Activated naive CD8-positive, alpha-beta T cell treated with anti-CD3 and anti-CD28 coated beads for 36 hours (primary cell): ENCODE results near the gene SMG6. TPM values are rescaled to one million over a fixed set of nuclear protein-coding genes. Genes with fewer than 3 reads are reported as not detected.

Experiments used
- DNase-seq: peaks from one replicate; pipeline ENCODE4 v3.0.0; 2021
- H3K27ac Mint-ChIP-seq: one replicate; pipeline ENCODE4 v1.8.0; 2022; ENCODE audit warnings: mild to moderate bottlenecking, moderate library complexity, mixed read lengths
- H3K27me3 Mint-ChIP-seq: one replicate; pipeline ENCODE4 v1.8.0; 2022; ENCODE audit warnings: mild to moderate bottlenecking, mixed read lengths
- H3K36me3 Mint-ChIP-seq: one replicate; pipeline ENCODE4 v1.8.0; 2021; ENCODE audit warnings: mild to moderate bottlenecking, mixed read lengths
- H3K4me1 Mint-ChIP-seq: one replicate; pipeline ENCODE4 v1.8.0; 2021; ENCODE audit warnings: mixed read lengths
- H3K4me3 Mint-ChIP-seq: one replicate; pipeline ENCODE4 v1.8.0; 2022; ENCODE audit warnings: mild to moderate bottlenecking, moderate library complexity, mixed read lengths
- H3K9me3 Mint-ChIP-seq: one replicate; pipeline ENCODE4 v1.8.0; 2022; ENCODE audit warnings: mixed read lengths
- total RNA-seq, 2 experiments: library from RNA; stranded (reverse); gene quantifications; one replicate each; pipeline ENCODE4 v1.2.3, GENCODE V29; 2021

SMG6 gene
- total RNA-seq: 10 to 100 TPM; 48.7 to 51.8 TPM

- Mint-ChIP-seq H3K27ac (peak within 1 kb of the TSS; percentile 76), H3K4me1 (peaks cover 25% of the 10 kb centered on the region), H3K9me3 (no peaks in the 10 kb centered on the region), H3K4me3 (peak within 1 kb of the TSS; percentile 88), H3K36me3 (peaks cover 26% of the 10 kb centered on the region), H3K27me3 (no peaks in the 10 kb centered on the region)
- DNase-seq: peak; percentile 95
Measured at GRCh38 chr17:2303204-2304188, at the start of gene SMG6, which contains the start of gene SRR. TSS of gene SMG6 (minus strand) at chr17:2303785. CDS start at chr17:2303720, 65 bp downstream. TSS of gene SRR (plus strand) at chr17:2303950. CDS start at chr17:2315561, 11,611 bp downstream.

- no peaks in the 10 kb centered on the region for H3K27me3 Mint-ChIP-seq
- H3K27ac Mint-ChIP-seq: no peak overlapping the region
- no peak overlapping the region for H3K4me3 Mint-ChIP-seq
- peaks cover 18% of the 10 kb centered on the region for H3K4me1 Mint-ChIP-seq
- no peaks in the 10 kb centered on the region for H3K36me3 Mint-ChIP-seq
- DNase-seq: no peak
- no peaks in the 10 kb centered on the region for H3K9me3 Mint-ChIP-seq
Measured at GRCh38 chr17:2351269-2351668, 47.7 kb upstream of the SMG6 start.

- H3K36me3 Mint-ChIP-seq: peaks cover 4% of the 10 kb centered on the region
- H3K4me1 Mint-ChIP-seq: peaks cover 16% of the 10 kb centered on the region
- H3K4me3 Mint-ChIP-seq: no peak overlapping the region
- H3K9me3 Mint-ChIP-seq: no peaks in the 10 kb centered on the region
- DNase-seq: no peak
- no peaks in the 10 kb centered on the region for H3K27me3 Mint-ChIP-seq
- H3K27ac Mint-ChIP-seq: no peak overlapping the region
Measured at GRCh38 chr17:2347805-2348685, 44.5 kb upstream of the SMG6 start.

- H3K36me3 Mint-ChIP-seq: peaks cover 14% of the 10 kb centered on the region
- DNase-seq: no peak
- peaks cover 21% of the 10 kb centered on the region for H3K4me1 Mint-ChIP-seq
- H3K27ac Mint-ChIP-seq: no peak overlapping the region
- no peaks in the 10 kb centered on the region for H3K9me3 Mint-ChIP-seq
- no peaks in the 10 kb centered on the region for H3K27me3 Mint-ChIP-seq
- no peak overlapping the region for H3K4me3 Mint-ChIP-seq
Measured at GRCh38 chr17:2346475-2346874, 42.9 kb upstream of the SMG6 start.

- H3K4me1 Mint-ChIP-seq: peaks cover 26% of the 10 kb centered on the region
- no peak overlapping the region for H3K4me3 Mint-ChIP-seq
- peaks cover 14% of the 10 kb centered on the region for H3K36me3 Mint-ChIP-seq
- no peak for DNase-seq
- no peaks in the 10 kb centered on the region for H3K27me3 Mint-ChIP-seq
- H3K9me3 Mint-ChIP-seq: no peaks in the 10 kb centered on the region
- H3K27ac Mint-ChIP-seq: no peak overlapping the region
Measured at GRCh38 chr17:2344528-2344927, 40.9 kb upstream of the SMG6 start.

- no peaks in the 10 kb centered on the region for H3K27me3 Mint-ChIP-seq
- no peak overlapping the region for H3K4me3 Mint-ChIP-seq
- H3K9me3 Mint-ChIP-seq: no peaks in the 10 kb centered on the region
- peak overlapping the region; percentile 74 for H3K27ac Mint-ChIP-seq
- DNase-seq: peak; percentile 74
- H3K4me1 Mint-ChIP-seq: peaks cover 28% of the 10 kb centered on the region
- H3K36me3 Mint-ChIP-seq: peaks cover 14% of the 10 kb centered on the region
Measured at GRCh38 chr17:2343421-2343820, 39.8 kb upstream of the SMG6 start.

- DNase-seq: peak; percentile 13
- no peaks in the 10 kb centered on the region for H3K27me3 Mint-ChIP-seq
- no peaks in the 10 kb centered on the region for H3K9me3 Mint-ChIP-seq
- peak overlapping the region; percentile 74 for H3K4me3 Mint-ChIP-seq
- peaks cover 9% of the 10 kb centered on the region for H3K36me3 Mint-ChIP-seq
- peaks cover 22% of the 10 kb centered on the region for H3K4me1 Mint-ChIP-seq
- peak overlapping the region; percentile 67 for H3K27ac Mint-ChIP-seq
Measured at GRCh38 chr17:2338315-2338657, 34.7 kb upstream of the SMG6 start.

GRCh38 chr17:2337544-2338314 lies 34.1 kb upstream of the SMG6 start:
- H3K4me1 Mint-ChIP-seq: peaks cover 17% of the 10 kb centered on the region
- H3K9me3 Mint-ChIP-seq: no peaks in the 10 kb centered on the region
- H3K36me3 Mint-ChIP-seq: peaks cover 9% of the 10 kb centered on the region
- H3K27ac Mint-ChIP-seq: peak overlapping the region; percentile 67
- peak overlapping the region; percentile 74 for H3K4me3 Mint-ChIP-seq
- no peaks in the 10 kb centered on the region for H3K27me3 Mint-ChIP-seq
- DNase-seq: peak; percentile 71

GRCh38 chr17:2336852-2337543 lies 33.4 kb upstream of the SMG6 start, which contains the start of gene SGSM2:
TSS of gene SGSM2 (plus strand) at chr17:2337501. CDS start at chr17:2337689, 188 bp downstream.
- Mint-ChIP-seq H3K4me3 (peak within 1 kb of the TSS; percentile 74), H3K36me3 (peaks cover 5% of the 10 kb centered on the region), H3K9me3 (no peaks in the 10 kb centered on the region), H3K27me3 (no peaks in the 10 kb centered on the region), H3K27ac (peak within 1 kb of the TSS; percentile 99), H3K4me1 (peaks cover 15% of the 10 kb centered on the region)
- peak; percentile 79 for DNase-seq

- H3K4me3 Mint-ChIP-seq: no peak within 1 kb of the TSS
- H3K9me3 Mint-ChIP-seq: no peaks in the 10 kb centered on the region
Measured at GRCh38 chr17:2336215-2336851, 32.7 kb upstream of the SMG6 start, which contains the start of gene TSR1. TSS of gene TSR1 (minus strand) at chr17:2336457. CDS start at chr17:2336427, 30 bp downstream.

GRCh38 chr17:2335726-2336214 lies 32.2 kb upstream of the SMG6 start:
- H3K4me1 Mint-ChIP-seq: peaks cover 12% of the 10 kb centered on the region
- H3K27me3 Mint-ChIP-seq: no peaks in the 10 kb centered on the region
- H3K36me3 Mint-ChIP-seq: no peaks in the 10 kb centered on the region
- no peak overlapping the region for H3K4me3 Mint-ChIP-seq
- peak overlapping the region; percentile 99 for H3K27ac Mint-ChIP-seq
- H3K9me3 Mint-ChIP-seq: no peaks in the 10 kb centered on the region
- no peak for DNase-seq

More at GRCh38 chr17:2336215-2336851, 32.7 kb upstream of the SMG6 start, which contains the start of gene TSR1:
- DNase-seq: peak; percentile 94
- H3K27ac Mint-ChIP-seq: peak within 1 kb of the TSS; percentile 99
- H3K4me1 Mint-ChIP-seq: peaks cover 12% of the 10 kb centered on the region
- H3K27me3 Mint-ChIP-seq: no peaks in the 10 kb centered on the region
- no peaks in the 10 kb centered on the region for H3K36me3 Mint-ChIP-seq

- H3K4me3 Mint-ChIP-seq: no peak overlapping the region
- H3K4me1 Mint-ChIP-seq: peaks cover 16% of the 10 kb centered on the region
- no peaks in the 10 kb centered on the region for H3K9me3 Mint-ChIP-seq
- no peak overlapping the region for H3K27ac Mint-ChIP-seq
- DNase-seq: no peak
- H3K36me3 Mint-ChIP-seq: peaks cover 14% of the 10 kb centered on the region
- no peaks in the 10 kb centered on the region for H3K27me3 Mint-ChIP-seq
Measured at GRCh38 chr17:2331303-2331702, 27.7 kb upstream of the SMG6 start.

GRCh38 chr17:2323629-2324314 lies 20.2 kb upstream of the SMG6 start:
- Mint-ChIP-seq H3K9me3 (no peaks in the 10 kb centered on the region), H3K36me3 (peaks cover 32% of the 10 kb centered on the region), H3K27ac (no peak overlapping the region), H3K27me3 (no peaks in the 10 kb centered on the region), H3K4me3 (no peak overlapping the region), H3K4me1 (peaks cover 6% of the 10 kb centered on the region)
- no peak for DNase-seq
